ENCODE measurements around the gene LYAR.

Gene LYAR
- 46.5 to 65.9 (median 61.4) reads per million in 3 donors for total RNA-seq

GRCh38 chr4:4289941-4290850, at the start of gene LYAR, which contains the start of gene ZBTB49:
TSS of gene LYAR (minus strand) at chr4:4290154. CDS start at chr4:4283742, 6,412 bp downstream.
TSS of gene ZBTB49 (plus strand) at chr4:4290251. CDS start at chr4:4299946, 9,695 bp downstream.
- peaks cover 22% of the 10 kb centered on the region for H3K4me1 ChIP-seq (ENCODE audit: control insufficient read depth, insufficient read depth, low read length, poor library complexity, severe bottlenecking)
- DNase-seq: peak; percentile 95 to 96 (median 96)

GRCh38 chr4:4339504-4340085, 49.6 kb upstream of the LYAR start:
- Histone ChIP-seq H3K27ac (ENCODE audit: insufficient read depth, low read length, poor library complexity, severe bottlenecking) (no peak overlapping the region), H3K4me3 (ENCODE audit: insufficient read depth, low read depth, low read length, poor library complexity, severe bottlenecking) (no peak overlapping the region), H3K4me1 (ENCODE audit: control insufficient read depth, insufficient read depth, low read length, poor library complexity, severe bottlenecking) (no peaks in the 10 kb centered on the region), H3K27me3 (replicated peaks; ENCODE audit: control insufficient read depth, insufficient read depth, low read length, poor library complexity, severe bottlenecking) (no peaks in the 10 kb centered on the region), H3K36me3 (ENCODE audit: control insufficient read depth, insufficient read depth, low read length) (no peaks in the 10 kb centered on the region), H3K9me3 (ENCODE audit: control insufficient read depth, low read length) (no peaks in the 10 kb centered on the region)
- no peak for DNase-seq

More at GRCh38 chr4:4289941-4290850, at the start of gene LYAR, which contains the start of gene ZBTB49:
- Histone ChIP-seq H3K27me3 (replicated peaks; ENCODE audit: control insufficient read depth, insufficient read depth, low read length, poor library complexity, severe bottlenecking) (no peaks in the 10 kb centered on the region), H3K4me3 (ENCODE audit: insufficient read depth, low read depth, low read length, poor library complexity, severe bottlenecking) (peak within 1 kb of the TSS; percentile 85), H3K36me3 (ENCODE audit: control insufficient read depth, insufficient read depth, low read length) (peaks cover 15% of the 10 kb centered on the region), H3K27ac (ENCODE audit: insufficient read depth, low read length, poor library complexity, severe bottlenecking) (peak within 1 kb of the TSS; percentile 70), H3K9me3 (ENCODE audit: control insufficient read depth, low read length) (no peaks in the 10 kb centered on the region)

GRCh38 chr4:4338210-4339001, 48.5 kb upstream of the LYAR start:
- no peak for DNase-seq
- H3K27me3 ChIP-seq (replicated peaks; ENCODE audit: control insufficient read depth, insufficient read depth, low read length, poor library complexity, severe bottlenecking): no peaks in the 10 kb centered on the region
- H3K36me3 ChIP-seq (ENCODE audit: control insufficient read depth, insufficient read depth, low read length): no peaks in the 10 kb centered on the region
- no peak overlapping the region for H3K27ac ChIP-seq (ENCODE audit: insufficient read depth, low read length, poor library complexity, severe bottlenecking)
- H3K9me3 ChIP-seq (ENCODE audit: control insufficient read depth, low read length): no peaks in the 10 kb centered on the region
- no peaks in the 10 kb centered on the region for H3K4me1 ChIP-seq (ENCODE audit: control insufficient read depth, insufficient read depth, low read length, poor library complexity, severe bottlenecking)
- H3K4me3 ChIP-seq (ENCODE audit: insufficient read depth, low read depth, low read length, poor library complexity, severe bottlenecking): no peak overlapping the region

- H3K27me3 ChIP-seq (replicated peaks; ENCODE audit: control insufficient read depth, insufficient read depth, low read length, poor library complexity, severe bottlenecking): no peaks in the 10 kb centered on the region
- H3K36me3 ChIP-seq (ENCODE audit: control insufficient read depth, insufficient read depth, low read length): no peaks in the 10 kb centered on the region
- no peak overlapping the region for H3K27ac ChIP-seq (ENCODE audit: insufficient read depth, low read length, poor library complexity, severe bottlenecking)
- H3K4me1 ChIP-seq (ENCODE audit: control insufficient read depth, insufficient read depth, low read length, poor library complexity, severe bottlenecking): no peaks in the 10 kb centered on the region
- peak; percentile 51 to 62 (median 60) for DNase-seq
- H3K9me3 ChIP-seq (ENCODE audit: control insufficient read depth, low read length): no peaks in the 10 kb centered on the region
- no peak overlapping the region for H3K4me3 ChIP-seq (ENCODE audit: insufficient read depth, low read depth, low read length, poor library complexity, severe bottlenecking)
Measured at GRCh38 chr4:4334798-4335520, 45.0 kb upstream of the LYAR start.

GRCh38 chr4:4333265-4333706, 43.3 kb upstream of the LYAR start:
- Histone ChIP-seq H3K9me3 (ENCODE audit: control insufficient read depth, low read length) (no peaks in the 10 kb centered on the region), H3K27ac (ENCODE audit: insufficient read depth, low read length, poor library complexity, severe bottlenecking) (no peak overlapping the region), H3K27me3 (replicated peaks; ENCODE audit: control insufficient read depth, insufficient read depth, low read length, poor library complexity, severe bottlenecking) (no peaks in the 10 kb centered on the region), H3K36me3 (ENCODE audit: control insufficient read depth, insufficient read depth, low read length) (no peaks in the 10 kb centered on the region), H3K4me1 (ENCODE audit: control insufficient read depth, insufficient read depth, low read length, poor library complexity, severe bottlenecking) (no peaks in the 10 kb centered on the region), H3K4me3 (ENCODE audit: insufficient read depth, low read depth, low read length, poor library complexity, severe bottlenecking) (no peak overlapping the region)
- no peak for DNase-seq

GRCh38 chr4:4332529-4332928, 42.6 kb upstream of the LYAR start:
- no peak overlapping the region for H3K4me3 ChIP-seq (ENCODE audit: insufficient read depth, low read depth, low read length, poor library complexity, severe bottlenecking)
- no peak overlapping the region for H3K27ac ChIP-seq (ENCODE audit: insufficient read depth, low read length, poor library complexity, severe bottlenecking)
- H3K27me3 ChIP-seq (replicated peaks; ENCODE audit: control insufficient read depth, insufficient read depth, low read length, poor library complexity, severe bottlenecking): no peaks in the 10 kb centered on the region
- no peaks in the 10 kb centered on the region for H3K4me1 ChIP-seq (ENCODE audit: control insufficient read depth, insufficient read depth, low read length, poor library complexity, severe bottlenecking)
- no peaks in the 10 kb centered on the region for H3K9me3 ChIP-seq (ENCODE audit: control insufficient read depth, low read length)
- H3K36me3 ChIP-seq (ENCODE audit: control insufficient read depth, insufficient read depth, low read length): no peaks in the 10 kb centered on the region
- no peak for DNase-seq

- no peak for DNase-seq
Measured at GRCh38 chr4:4330794-4331193, 40.8 kb upstream of the LYAR start.

GRCh38 chr4:4329496-4329895, 39.5 kb upstream of the LYAR start:
- no peak overlapping the region for H3K4me3 ChIP-seq (ENCODE audit: insufficient read depth, low read depth, low read length, poor library complexity, severe bottlenecking)
- H3K4me1 ChIP-seq (ENCODE audit: control insufficient read depth, insufficient read depth, low read length, poor library complexity, severe bottlenecking): no peaks in the 10 kb centered on the region
- no peaks in the 10 kb centered on the region for H3K9me3 ChIP-seq (ENCODE audit: control insufficient read depth, low read length)
- DNase-seq: no peak
- H3K27ac ChIP-seq (ENCODE audit: insufficient read depth, low read length, poor library complexity, severe bottlenecking): no peak overlapping the region
- H3K27me3 ChIP-seq (replicated peaks; ENCODE audit: control insufficient read depth, insufficient read depth, low read length, poor library complexity, severe bottlenecking): no peaks in the 10 kb centered on the region
- H3K36me3 ChIP-seq (ENCODE audit: control insufficient read depth, insufficient read depth, low read length): no peaks in the 10 kb centered on the region

More at GRCh38 chr4:4330794-4331193, 40.8 kb upstream of the LYAR start:
- Histone ChIP-seq H3K27me3 (replicated peaks; ENCODE audit: control insufficient read depth, insufficient read depth, low read length, poor library complexity, severe bottlenecking) (no peaks in the 10 kb centered on the region), H3K4me3 (ENCODE audit: insufficient read depth, low read depth, low read length, poor library complexity, severe bottlenecking) (no peak overlapping the region), H3K27ac (ENCODE audit: insufficient read depth, low read length, poor library complexity, severe bottlenecking) (no peak overlapping the region), H3K36me3 (ENCODE audit: control insufficient read depth, insufficient read depth, low read length) (no peaks in the 10 kb centered on the region), H3K9me3 (ENCODE audit: control insufficient read depth, low read length) (no peaks in the 10 kb centered on the region), H3K4me1 (ENCODE audit: control insufficient read depth, insufficient read depth, low read length, poor library complexity, severe bottlenecking) (no peaks in the 10 kb centered on the region)

- no peak for DNase-seq
- H3K27ac ChIP-seq (ENCODE audit: insufficient read depth, low read length, poor library complexity, severe bottlenecking): no peak overlapping the region
- no peaks in the 10 kb centered on the region for H3K4me1 ChIP-seq (ENCODE audit: control insufficient read depth, insufficient read depth, low read length, poor library complexity, severe bottlenecking)
- H3K27me3 ChIP-seq (replicated peaks; ENCODE audit: control insufficient read depth, insufficient read depth, low read length, poor library complexity, severe bottlenecking): no peaks in the 10 kb centered on the region
- no peak overlapping the region for H3K4me3 ChIP-seq (ENCODE audit: insufficient read depth, low read depth, low read length, poor library complexity, severe bottlenecking)
- no peaks in the 10 kb centered on the region for H3K36me3 ChIP-seq (ENCODE audit: control insufficient read depth, insufficient read depth, low read length)
- no peaks in the 10 kb centered on the region for H3K9me3 ChIP-seq (ENCODE audit: control insufficient read depth, low read length)
Measured at GRCh38 chr4:4328840-4329239, 38.9 kb upstream of the LYAR start.

All from effector memory CD4-positive, alpha-beta T cell (primary cell).